Measurements from ENCODE around the gene SETD4.

DNA sequence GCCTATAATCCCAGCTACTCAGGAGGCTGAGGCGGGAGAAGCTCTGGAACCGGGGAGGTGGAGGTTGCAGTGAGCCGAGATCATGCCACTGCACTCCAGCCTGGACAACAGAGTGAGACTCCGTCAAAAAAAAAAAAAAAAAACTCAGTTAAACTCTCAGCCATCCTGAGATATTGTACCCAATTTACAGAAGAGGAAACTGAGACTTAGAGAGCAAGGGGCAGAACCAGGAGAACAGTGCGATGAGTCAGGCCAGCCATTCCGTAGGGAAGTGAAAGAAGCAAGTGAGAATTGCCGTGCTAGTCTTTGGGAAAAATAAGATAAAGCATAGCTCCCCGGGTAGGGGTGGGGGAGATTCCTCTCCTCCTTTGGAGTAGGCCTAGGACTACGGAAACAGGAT is 69.7 kb downstream of the SETD4 start:
- TF ChIP-seq, protein P1, sequence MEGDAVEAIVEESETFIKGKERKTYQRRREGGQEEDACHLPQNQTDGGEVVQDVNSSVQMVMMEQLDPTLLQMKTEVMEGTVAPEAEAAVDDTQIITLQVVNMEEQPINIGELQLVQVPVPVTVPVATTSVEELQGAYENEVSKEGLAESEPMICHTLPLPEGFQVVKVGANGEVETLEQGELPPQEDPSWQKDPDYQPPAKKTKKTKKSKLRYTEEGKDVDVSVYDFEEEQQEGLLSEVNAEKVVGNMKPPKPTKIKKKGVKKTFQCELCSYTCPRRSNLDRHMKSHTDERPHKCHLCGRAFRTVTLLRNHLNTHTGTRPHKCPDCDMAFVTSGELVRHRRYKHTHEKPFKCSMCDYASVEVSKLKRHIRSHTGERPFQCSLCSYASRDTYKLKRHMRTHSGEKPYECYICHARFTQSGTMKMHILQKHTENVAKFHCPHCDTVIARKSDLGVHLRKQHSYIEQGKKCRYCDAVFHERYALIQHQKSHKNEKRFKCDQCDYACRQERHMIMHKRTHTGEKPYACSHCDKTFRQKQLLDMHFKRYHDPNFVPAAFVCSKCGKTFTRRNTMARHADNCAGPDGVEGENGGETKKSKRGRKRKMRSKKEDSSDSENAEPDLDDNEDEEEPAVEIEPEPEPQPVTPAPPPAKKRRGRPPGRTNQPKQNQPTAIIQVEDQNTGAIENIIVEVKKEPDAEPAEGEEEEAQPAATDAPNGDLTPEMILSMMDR (IDR thresholded peaks at IDR 0.05; ENCODE audit: low read depth, low read length), result no peak
- TF ChIP-seq, protein P2, sequence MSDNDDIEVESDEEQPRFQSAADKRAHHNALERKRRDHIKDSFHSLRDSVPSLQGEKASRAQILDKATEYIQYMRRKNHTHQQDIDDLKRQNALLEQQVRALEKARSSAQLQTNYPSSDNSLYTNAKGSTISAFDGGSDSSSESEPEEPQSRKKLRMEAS (IDR thresholded peaks at IDR 0.05; ENCODE audit: low read depth, low read length), result no peak
- TF ChIP-seq POLR2A (IDR thresholded peaks at IDR 0.05; ENCODE audit: extremely low read depth, insufficient read length) (no peak), MYC (IDR thresholded peaks at IDR 0.05; ENCODE audit: low read depth, low read length) (no peak)
